BJ (cell line): Measurements from ENCODE around the gene AKT3. TPM values are rescaled to one million over a fixed set of nuclear protein-coding genes. Genes with fewer than 3 reads are reported as not detected.
"Not testable (repeated sequence)": the region's sequence is repeated elsewhere in the genome, so short reads cannot be mapped to it uniquely, and the experiment has no call there.

Experiments used
- CTCF ChIA-PET: fragments of 350-600 bp; formaldehyde crosslinking; extraction: SDS; loops from one replicate; lab custom pipeline; 2021; ENCODE audit warnings: antibody characterized with exemption, inconsistent platforms; lab: Yijun Ruan, JAX
- POLR2A ChIA-PET: fragments of 300-600 bp; sonication (Branson Sonifier 250); formaldehyde crosslinking; extraction: SDS; loops from one replicate; lab custom pipeline; 2021; ENCODE audit warnings: antibody characterized with exemption; lab: Charles Lee
- DNase-seq: peaks from one replicate; pipeline ENCODE4 v3.0.0-alpha.2; 2011; ENCODE audit warnings: low read depth
- H3K27me3 ChIP-seq: 2 replicates; pipeline ENCODE4 v1.6.0; 2011; ENCODE audit warnings: low read length; ENCODE audit not compliant: control insufficient read depth, insufficient read depth
- H3K36me3 ChIP-seq: 2 replicates; pipeline ENCODE4 v1.5.1; 2011; ENCODE audit warnings: low read length; ENCODE audit not compliant: control insufficient read depth, insufficient read depth
- H3K4me3 ChIP-seq: 2 replicates; pipeline ENCODE4 v1.5.1; 2011; ENCODE audit warnings: low read depth, mild to moderate bottlenecking, control low read depth, low read length
- CTCF ChIP-seq: IDR thresholded peaks from 2 replicates; pipeline ENCODE4 v1.5.1; 2011; ENCODE audit warnings: low read depth, mild to moderate bottlenecking, control low read depth, inconsistent platforms, low read length, moderate library complexity; ENCODE audit not compliant: insufficient read depth
- polyA plus RNA-seq: library from polyadenylated mRNA; depleted of rRNA; stranded (reverse); fragments of >200 nt; gene quantifications from 2 replicates; pipeline ENCODE4 v1.2.3, GENCODE V29; 2011

Gene AKT3
- polyA plus RNA-seq, 1 experiment = 23.8 TPM

- TF ChIP-seq CTCF = no peak
- ChIA-PET CTCF (no interaction called here), POLR2A (interaction anchor here (0.6 kb wide), 1 partner anchor 148 kb away, joined by 3 read pairs; no protein-coding TSS in a partner anchor)
- no peak overlapping the region for H3K4me3 ChIP-seq
- no peaks in the 10 kb centered on the region for H3K36me3 ChIP-seq
- H3K27me3 ChIP-seq = no peaks in the 10 kb centered on the region
- no peak for DNase-seq
These were observed 186.4 kb downstream of the AKT3 start for GRCh38 chr1:243663651-243664050.

DNA sequence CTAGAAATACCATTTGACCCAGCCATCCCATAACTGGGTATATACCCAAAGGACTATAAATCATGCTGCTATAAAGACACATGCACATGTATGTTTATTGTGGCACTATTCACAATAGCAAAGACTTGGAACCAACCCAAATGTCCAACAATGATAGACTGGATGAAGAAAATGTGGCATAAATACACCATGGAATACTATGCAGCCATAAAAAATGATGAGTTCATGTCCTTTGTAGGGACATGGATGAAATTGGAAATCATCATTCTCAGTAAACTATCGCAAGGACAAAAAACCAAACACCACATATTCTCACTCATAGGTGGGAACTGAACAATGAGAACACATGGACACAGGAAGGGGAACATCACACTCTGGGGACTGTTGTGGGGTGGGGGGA lies 187.9 kb downstream of the AKT3 start:
- POLR2A ChIA-PET, H3K27me3 ChIP-seq, CTCF ChIA-PET, H3K36me3 ChIP-seq, DNase-seq, H3K4me3 ChIP-seq: not testable (repeated sequence)

GRCh38 chr1:243658594-243659105 lies 191.4 kb downstream of the AKT3 start:
- no peak for DNase-seq
- Histone ChIP-seq H3K4me3 (no peak overlapping the region), H3K36me3 (no peaks in the 10 kb centered on the region), H3K27me3 (no peaks in the 10 kb centered on the region)
- CTCF ChIA-PET = no interaction called here
- no peak for TF ChIP-seq CTCF
- POLR2A ChIA-PET = no interaction called here

GRCh38 chr1:243657793-243658192 lies 192.2 kb downstream of the AKT3 start:
- no peaks in the 10 kb centered on the region for H3K36me3 ChIP-seq
- ChIA-PET CTCF (no interaction called here), POLR2A (no interaction called here)
- no peak for TF ChIP-seq CTCF
- DNase-seq = no peak
- no peak overlapping the region for H3K4me3 ChIP-seq
- H3K27me3 ChIP-seq = no peaks in the 10 kb centered on the region

- H3K4me3 ChIP-seq, H3K36me3 ChIP-seq, CTCF ChIA-PET, H3K27me3 ChIP-seq, POLR2A ChIA-PET, DNase-seq: not testable (repeated sequence)
These were observed 200.5 kb downstream of the AKT3 start for GRCh38 chr1:243649530-243649929.

GRCh38 chr1:243646841-243647240 lies 203.2 kb downstream of the AKT3 start:
- no peaks in the 10 kb centered on the region for H3K36me3 ChIP-seq
- ChIA-PET CTCF (no interaction called here), POLR2A (no interaction called here)
- no peak overlapping the region for H3K4me3 ChIP-seq
- DNase-seq = no peak
- TF ChIP-seq CTCF = no peak
- H3K27me3 ChIP-seq = no peaks in the 10 kb centered on the region
